GM12878 (cell line): ENCODE results near the gene TIMM21. TPM values are rescaled to one million over a fixed set of nuclear protein-coding genes. Genes with fewer than 3 reads are reported as not detected.

Experiments
- ATAC-seq: fragments of 200-7000 bp; cut with Tn5 transposase; 3 replicates; pipeline ENCODE4 v1.9.1; 2020; ENCODE audit warnings: mild to moderate bottlenecking, moderate library complexity
- BruUV-seq: library from RNA; stranded (reverse); fragments of 400-500 nt; replicated peaks from 2 replicates; lab custom pipeline; 2021; lab: Mats Ljungman, UMichigan
- CTCF ChIA-PET: fragments of 300-600 bp; sonication (Branson Sonifier 250); formaldehyde crosslinking; extraction: SDS; loops from one replicate; lab custom pipeline; 2021; ENCODE audit warnings: inconsistent platforms; lab: Yijun Ruan, JAX
- POLR2A ChIA-PET: fragments of 350-600 bp; formaldehyde crosslinking; extraction: SDS; loops from one replicate; lab custom pipeline; 2021; ENCODE audit warnings: inconsistent platforms; lab: Charles Lee
- RAD21 ChIA-PET: fragments of 300-600 bp; sonication (Branson Sonifier 250); formaldehyde crosslinking; loops from one replicate; lab custom pipeline; 2023; ENCODE audit warnings: antibody characterized with exemption; ENCODE audit not compliant: unreplicated experiment; lab: Charles Lee
- SMC1A ChIA-PET: fragments of 300-600 bp; sonication (Branson Sonifier 250); formaldehyde crosslinking; loops from one replicate; lab custom pipeline; 2023; ENCODE audit not compliant: unreplicated experiment, uncharacterized antibody; lab: Charles Lee
- DNase-seq: peaks from one replicate; pipeline ENCODE4 v3.0.0-alpha.2; 2011; ENCODE audit warnings: low read depth, low spot score
- FAIRE-seq: peaks from 3 replicates; lab custom pipeline; 2011; peaks lifted over from hg19 to GRCh38; lab: Jason Lieb, UNC
- H2AFZ ChIP-seq: 2 replicates; pipeline ENCODE4 v1.6.0; 2011; ENCODE audit warnings: low read depth, low read length, control low read depth; ENCODE audit not compliant: control insufficient read depth
- H3K27ac ChIP-seq: 2 replicates; pipeline ENCODE4 v1.5.1; 2011; ENCODE audit warnings: control low read depth; ENCODE audit not compliant: control insufficient read depth, insufficient read depth
- H3K27me3 ChIP-seq, 2 experiments: replicated peaks in 1 of 2; 2 replicates each; pipeline versions ENCODE4 v1.6.0 to v1.6.1; 2011; ENCODE audit warnings: low read length in 1 of 2; ENCODE audit not compliant: control insufficient read depth in 2 of 2, insufficient read depth in 2 of 2
- H3K36me3 ChIP-seq, 2 experiments: 2 replicates each; pipeline ENCODE4 v1.5.1; 2011; ENCODE audit warnings: low read length in 1 of 2; ENCODE audit not compliant: control insufficient read depth in 2 of 2, insufficient read depth in 2 of 2
- H3K4me1 ChIP-seq: 2 replicates; pipeline ENCODE4 v1.6.1; 2011; ENCODE audit warnings: mild to moderate bottlenecking, low read length, moderate library complexity, mixed read lengths; ENCODE audit not compliant: control insufficient read depth, insufficient read depth
- H3K4me2 ChIP-seq: 2 replicates; pipeline ENCODE4 v1.6.0; 2011; ENCODE audit warnings: control low read depth; ENCODE audit not compliant: control insufficient read depth, insufficient read depth
- H3K4me3 ChIP-seq: fragments of 200-600 bp; sonication (generic); 2 replicates; pipeline ENCODE4 v1.5.1; 2016
- H3K79me2 ChIP-seq: 2 replicates; pipeline ENCODE4 v1.6.0; 2011; ENCODE audit warnings: low read length; ENCODE audit not compliant: control insufficient read depth, insufficient read depth
- H3K9ac ChIP-seq: 2 replicates; pipeline ENCODE4 v1.8.0; 2011; ENCODE audit warnings: low read length, control low read depth, mixed read lengths; ENCODE audit not compliant: control insufficient read depth, insufficient read depth
- H3K9me3 ChIP-seq: replicated peaks from 3 replicates; pipeline ENCODE4 v1.5.1; 2011; ENCODE audit warnings: mild to moderate bottlenecking, low read length; ENCODE audit not compliant: control insufficient read depth, insufficient read depth
- H4K20me1 ChIP-seq: 2 replicates; pipeline ENCODE4 v1.6.0; 2011; ENCODE audit not compliant: control insufficient read depth, insufficient read depth
- CHD2 ChIP-seq: IDR thresholded peaks from 2 replicates; pipeline ENCODE4 v1.6.1; 2011; ENCODE audit warnings: low read depth, low read length, improper control_type of control experiment, borderline replicate concordance
- KAT2A ChIP-seq: conservative IDR thresholded peaks from 2 replicates; pipeline ENCODE4 v1.6.1; 2011; ENCODE audit warnings: low read depth, low read length; ENCODE audit not compliant: control insufficient read depth
- LARP7 ChIP-seq: fragments of 450-650 bp; IDR thresholded peaks from 2 replicates; pipeline ENCODE4 v1.6.1; 2017; ENCODE audit warnings: mild to moderate bottlenecking
- MEF2B ChIP-seq: fragments of 450-650 bp; IDR thresholded peaks from 2 replicates; pipeline ENCODE4 v1.6.1; 2018; ENCODE audit warnings: mild to moderate bottlenecking, moderate library complexity; ENCODE audit not compliant: partially characterized antibody, poor library complexity, severe bottlenecking
- NFYB ChIP-seq: IDR thresholded peaks from 2 replicates; pipeline ENCODE4 v1.6.1; 2011; ENCODE audit warnings: low read depth, mild to moderate bottlenecking, low read length, improper control_type of control experiment, moderate library complexity; ENCODE audit not compliant: insufficient read depth
- RCOR1 ChIP-seq: conservative IDR thresholded peaks from 2 replicates; pipeline ENCODE4 v1.6.1; 2012; ENCODE audit warnings: low read depth, low read length, improper control_type of control experiment
- SKIL ChIP-seq: fragments of 450-650 bp; IDR thresholded peaks from 2 replicates; pipeline ENCODE4 v1.6.1; 2017; ENCODE audit warnings: mild to moderate bottlenecking, low read depth, inconsistent platforms; ENCODE audit not compliant: poor library complexity, severe bottlenecking
- SMAD1 ChIP-seq: fragments of 450-650 bp; IDR thresholded peaks from 2 replicates; pipeline ENCODE4 v1.6.1; 2018; ENCODE audit warnings: mild to moderate bottlenecking, low read depth; ENCODE audit not compliant: partially characterized antibody
- WGBS: methylation state at CpG from one replicate; pipeline ENCODE4 v1.1.6; 2016; ENCODE audit warnings: low lambda C conversion rate; ENCODE audit not compliant: insufficient replicate concordance, insufficient coverage; ENCODE audit errors: missing lambda C conversion rate; 5-methylcytosine and 5-hydroxymethylcytosine counted together
- in situ Hi-C: fragments of 300-500 bp; cut with MboI; formaldehyde crosslinking; loops from 9 replicates; pipeline ENCODE4 v1.14.3; 2018; ENCODE audit warnings: mixed read lengths
- intact Hi-C: fragments of 100-400 bp; cut with micrococcal nuclease; formaldehyde crosslinking; loops from one replicate; pipeline ENCODE4 v1.14.2; 2022; ENCODE audit not compliant: unreplicated experiment
- polyA plus RNA-seq, 11 experiments: library from polyadenylated mRNA; depleted of rRNA in 4 of 11; unstranded in 6 of 11; stranded (reverse) in 5 of 11; fragments of >200 nt; fragmentation: Nextera tagmentation in 4 of 11; fragmentation: Illumina TruSeq in 1 of 11; extraction: Ambion mirVana in 4 of 11; extraction: Trizol in 1 of 11; gene quantifications; 1 replicate in 1 of 11; 2 replicates in 10 of 11; pipeline versions ENCODE4 v1.2.1 to v1.2.3, GENCODE V29; 2011 to 2016; ENCODE audit warnings: inconsistent platforms in 2 of 11, missing spikeins in 2 of 11, low read depth in 1 of 11
- total RNA-seq, 4 experiments: library from RNA; depleted of rRNA in 3 of 4; stranded (reverse); fragments of >200 nt in 3 of 4; fragmentation: Illumina TruSeq in 1 of 4; extraction: Trizol in 1 of 4; gene quantifications; 2 replicates each; pipeline versions ENCODE4 v1.2.1 to v1.2.3, GENCODE V29; 2013 to 2021

The TIMM21 gene
- total and polyA plus RNA-seq, 10 of the 15 experiments (the other 5 are each of a cell fraction or from before 2014, with no cell fraction given): 39.5 to 203 (median 83.4) TPM

- no peak overlapping the region for H3K4me2 ChIP-seq
- TF ChIP-seq CHD2 (no peak), LARP7 (no peak), MEF2B (no peak), SMAD1 (no peak), KAT2A (no peak), SKIL (no peak), RCOR1 (no peak), NFYB (no peak)
- H4K20me1 ChIP-seq: no peaks in the 10 kb centered on the region
- H3K79me2 ChIP-seq: no peaks in the 10 kb centered on the region
- H3K36me3 ChIP-seq: no peaks in the 10 kb centered on the region
- no peak overlapping the region for H3K4me3 ChIP-seq
- no TSS peak for BruUV-seq
- ChIA-PET POLR2A (no interaction called here), CTCF (no interaction called here), RAD21 (no interaction called here), SMC1A (no interaction called here)
- peaks cover 0 to 1% of the 10 kb centered on the region in 2 experiments; a peak in 2 of 4 replicates for H3K27me3 ChIP-seq
- no peak overlapping the region for H2AFZ ChIP-seq
- in situ Hi-C loops: loop anchor here (25.0 kb wide), 1 partner anchor 1361 kb away; no protein-coding TSS in a partner anchor
- 43% methylated on average over 6 of the region's 6 CpGs for WGBS
- ATAC-seq (no peak), FAIRE-seq (no peak), DNase-seq (no peak)
- no peaks in the 10 kb centered on the region for H3K4me1 ChIP-seq
- no peak overlapping the region for H3K9ac ChIP-seq
- H3K27ac ChIP-seq: no peak overlapping the region
- H3K9me3 ChIP-seq: no peaks in the 10 kb centered on the region; the same call in 2 of the 3 replicates
- intact Hi-C loops: no loop called here
These were observed 25.1 kb upstream of the TIMM21 start for GRCh38 chr18:74123200-74123599.
